ENCODE measurements around the gene MET.
"Not testable (repeated sequence)": the region's sequence is repeated elsewhere in the genome, so short reads cannot be mapped to it uniquely, and the experiment has no call there.

- not testable (repeated sequence) for TF ChIP-seq POLR2A, CTCF, EP300 (IDR thresholded peaks at IDR 0.05)
Observed at GRCh38 chr7:116638592-116638991, 33.4 kb upstream of the MET start.
